OCI-M2 (cell line): ENCODE results near the gene ANKFY1.

Experiments used
- DNase-seq: peaks from one replicate; lab custom pipeline; 2025; ENCODE audit not compliant: unreplicated experiment; lab: John Stamatoyannopoulos, UW

The ANKFY1 gene

GRCh38 chr17:4182043-4182442, 81.7 kb downstream of the ANKFY1 start:
- DNase-seq, result no peak

GRCh38 chr17:4180791-4181190, 83.0 kb downstream of the ANKFY1 start:
- no peak for DNase-seq

- DNase-seq, result no peak
Observed at GRCh38 chr17:4179071-4179470, 84.7 kb downstream of the ANKFY1 start.

GRCh38 chr17:4178651-4179050, 85.1 kb downstream of the ANKFY1 start:
- DNase-seq, result no peak

DNA sequence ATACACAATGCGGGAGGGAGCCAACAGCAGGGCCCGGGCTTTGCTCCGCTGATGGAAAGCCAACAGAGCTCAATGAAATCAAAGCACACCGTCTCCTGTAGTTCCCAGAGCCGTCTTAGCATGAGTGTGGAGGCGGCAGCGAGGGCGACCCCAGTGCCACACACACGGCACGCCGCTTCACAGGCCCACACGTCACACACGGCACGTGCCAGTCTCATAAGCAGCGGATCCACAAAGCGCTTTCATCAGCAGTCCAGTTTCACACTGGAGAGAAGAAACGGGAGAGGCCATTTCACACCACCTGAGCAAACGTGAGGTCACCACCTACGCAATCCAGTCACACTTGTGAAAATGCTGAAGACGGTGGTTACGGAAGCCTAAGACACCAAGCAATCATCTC, 86.0 kb downstream of the ANKFY1 start:
- no peak for DNase-seq

DNA sequence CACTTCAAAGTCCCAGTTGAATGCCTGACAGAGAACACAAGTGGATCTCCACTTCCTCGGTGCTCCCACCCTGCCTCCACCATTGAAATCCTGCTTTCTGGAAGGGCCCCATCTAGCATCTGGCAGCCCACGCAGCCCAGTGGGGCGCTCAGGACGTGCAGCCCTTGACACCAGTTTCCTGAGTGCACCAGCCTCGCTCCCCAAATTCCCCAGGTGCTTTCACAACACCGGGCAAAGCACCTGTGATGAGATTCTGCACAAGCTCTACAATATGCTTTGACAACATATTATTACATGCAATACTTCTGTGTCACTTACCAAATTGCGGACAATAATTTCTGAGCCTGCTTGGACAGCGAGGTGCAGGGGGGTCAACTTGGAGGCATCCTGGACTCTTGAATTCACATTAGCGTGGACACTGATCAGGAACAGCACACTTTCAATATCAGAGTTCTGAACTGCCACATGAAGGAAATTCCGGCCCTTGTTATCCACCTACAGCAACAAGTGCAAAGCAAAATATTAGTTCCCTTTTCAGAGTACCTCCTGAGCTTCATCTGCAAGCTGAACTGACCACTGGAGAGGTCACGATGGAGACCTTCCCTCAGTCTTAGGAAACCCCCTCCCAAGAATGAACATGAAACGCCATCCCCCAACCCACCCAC, 86.8 kb downstream of the ANKFY1 start:
- DNase-seq, result no peak

- no peak for DNase-seq
Observed at GRCh38 chr17:4175921-4176807, 87.6 kb downstream of the ANKFY1 start.

- DNase-seq, result no peak
Observed at GRCh38 chr17:4174556-4174955, 89.2 kb downstream of the ANKFY1 start.

DNA sequence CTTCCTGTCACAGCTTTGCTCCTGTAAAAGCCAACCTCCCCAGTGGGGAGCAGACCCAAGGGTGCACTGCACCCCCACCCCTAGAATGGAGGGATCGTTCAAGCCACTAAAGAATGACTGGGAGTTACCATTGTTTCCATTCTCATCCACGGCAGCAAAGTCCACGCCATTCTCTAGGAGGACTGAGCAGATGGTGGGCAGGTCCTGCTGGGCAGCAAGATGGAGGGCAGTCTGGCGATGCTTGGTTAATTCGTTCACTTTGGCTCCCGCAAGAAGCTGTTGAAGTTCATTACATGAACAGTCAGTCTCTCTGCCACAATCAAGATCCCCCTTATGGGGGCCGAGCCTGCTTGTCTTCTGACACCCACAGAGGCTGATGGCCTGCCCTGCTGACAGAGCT, 90.0 kb downstream of the ANKFY1 start:
- DNase-seq, result no peak

DNA sequence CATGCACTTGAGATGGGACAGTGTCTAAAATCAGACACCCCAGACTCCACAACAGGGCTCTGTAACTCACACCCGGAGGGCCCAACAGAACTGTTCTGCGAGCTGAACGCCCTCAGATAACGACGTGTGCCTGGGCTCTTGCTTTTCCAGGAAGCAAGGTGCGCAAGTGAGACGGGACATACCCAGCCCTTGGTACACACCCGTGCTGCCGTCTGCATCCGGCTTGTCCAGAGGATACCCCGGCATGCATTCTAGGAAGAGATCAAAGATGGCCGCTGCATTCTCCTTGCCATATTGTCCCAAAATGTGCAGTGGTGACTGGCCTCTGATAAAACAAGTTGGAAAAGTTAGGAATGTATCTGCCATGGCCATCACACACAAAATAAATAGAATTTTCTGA, 91.4 kb downstream of the ANKFY1 start:
- DNase-seq, result no peak

GRCh38 chr17:4170639-4171280, 93.0 kb downstream of the ANKFY1 start:
- DNase-seq, result no peak

DNA sequence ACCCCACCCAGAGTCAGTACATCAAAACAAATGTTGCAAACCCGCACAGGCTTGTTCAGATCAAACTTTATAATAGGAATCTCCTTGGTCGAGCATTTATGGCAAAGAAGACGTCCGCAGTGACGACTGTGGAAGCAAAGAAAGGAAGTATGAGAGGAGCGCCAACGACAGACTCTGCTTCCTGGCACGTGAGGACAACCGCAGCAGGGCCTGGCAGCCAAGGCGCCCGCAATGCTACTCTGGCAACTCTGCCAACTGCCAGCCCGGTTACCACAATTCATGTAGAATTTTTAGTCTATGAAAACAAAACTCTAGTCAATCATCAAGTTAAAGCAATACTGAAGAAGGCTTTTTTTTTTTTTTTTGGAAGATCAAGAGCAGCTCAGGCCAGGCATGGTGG, 96.0 kb downstream of the ANKFY1 start:
- no peak for DNase-seq

DNA sequence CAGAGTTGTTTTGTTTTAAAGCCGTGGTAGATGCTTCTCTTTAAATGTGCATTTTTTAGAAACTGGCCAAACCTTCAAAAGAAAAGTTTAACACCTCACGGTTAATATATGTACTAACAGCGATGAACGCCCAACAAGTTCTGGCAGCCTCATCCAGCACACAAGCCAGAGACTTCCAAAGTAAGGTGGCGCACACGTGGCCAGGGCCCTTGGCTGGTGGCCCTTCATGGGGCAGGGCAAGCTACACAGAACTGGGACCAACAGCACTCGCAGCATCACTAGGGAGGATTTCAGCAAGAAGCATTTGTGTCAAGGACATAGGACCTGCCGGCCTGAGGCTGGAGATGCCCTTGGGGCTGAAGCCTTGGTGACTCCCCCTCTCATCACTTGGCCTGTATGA, 97.4 kb downstream of the ANKFY1 start:
- DNase-seq, result no peak

- no peak for DNase-seq
Observed at GRCh38 chr17:4165301-4166010, 98.3 kb downstream of the ANKFY1 start.

GRCh38 chr17:4163951-4164350, 99.8 kb downstream of the ANKFY1 start:
- no peak for DNase-seq

DNA sequence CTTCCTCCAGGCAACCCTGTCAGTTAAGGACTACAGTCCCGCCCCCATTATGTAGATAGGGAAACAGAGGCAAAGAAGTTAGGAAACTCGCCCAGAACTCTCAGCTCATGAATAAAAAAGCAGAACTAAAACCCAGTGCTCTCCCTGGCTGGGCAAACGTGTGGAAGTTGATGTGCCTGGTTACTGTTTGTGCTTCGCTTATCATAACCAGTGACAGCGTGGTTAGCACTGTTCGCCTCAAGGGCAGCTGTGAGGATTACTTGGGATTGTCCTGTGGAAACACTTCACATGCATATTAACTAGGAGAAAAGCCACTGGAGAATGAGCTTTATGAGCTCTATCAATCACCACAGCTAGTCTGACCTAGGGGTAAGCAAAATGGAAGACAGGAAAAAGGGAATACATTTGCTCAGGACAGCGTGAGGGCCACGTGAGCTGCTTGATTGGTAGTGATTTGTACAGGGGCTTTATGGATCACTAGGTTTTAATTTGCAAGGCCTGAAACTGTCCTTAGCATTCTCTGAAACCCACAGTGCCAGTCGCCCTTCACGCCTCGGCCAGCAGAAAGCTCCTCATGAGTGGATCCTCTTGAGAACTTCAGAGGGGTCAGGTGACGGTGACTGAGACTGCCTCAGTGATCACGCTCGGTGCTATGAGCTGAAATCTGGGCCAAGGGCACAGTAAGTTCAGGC, 100.9 kb downstream of the ANKFY1 start:
- DNase-seq, result no peak

DNA sequence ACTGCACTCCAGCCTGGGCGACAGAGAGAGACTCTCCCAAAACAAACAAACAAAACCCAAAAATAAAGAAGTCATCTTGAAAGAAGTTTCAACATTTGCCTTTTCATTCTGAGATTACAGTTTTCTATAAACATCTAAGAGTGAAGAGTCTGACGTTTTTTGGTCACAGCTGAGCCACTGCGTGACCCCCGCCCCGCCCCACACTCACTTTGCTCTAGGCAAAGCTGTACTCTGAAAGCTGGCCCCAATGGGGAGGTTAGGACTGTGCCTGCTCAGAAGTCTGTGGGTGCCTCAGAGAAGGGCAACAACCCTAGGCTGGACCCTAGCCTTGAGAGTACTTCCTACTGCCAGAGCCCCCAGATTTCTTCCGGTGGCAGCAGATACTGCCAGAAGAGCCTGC, 101.5 kb downstream of the ANKFY1 start:
- no peak for DNase-seq

DNA sequence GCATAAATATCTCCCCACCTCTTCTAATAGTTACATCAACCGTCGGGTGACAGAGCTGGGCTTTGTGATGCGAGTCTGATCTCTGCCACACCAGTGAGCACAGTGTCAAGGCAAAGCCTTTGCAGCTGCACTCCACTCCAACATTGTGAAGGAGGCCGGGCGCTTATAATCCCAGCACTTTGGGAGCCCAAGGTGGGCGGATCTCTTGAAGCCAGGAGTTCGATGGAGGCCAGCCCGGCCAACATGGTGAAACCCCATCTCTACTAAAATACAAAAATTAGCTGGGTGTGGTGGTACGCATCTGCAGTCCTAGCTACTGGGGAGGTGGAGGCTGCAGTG, 101.8 kb downstream of the ANKFY1 start:
- DNase-seq, result no peak

- no peak for DNase-seq
Observed at GRCh38 chr17:4161192-4161966, 102.4 kb downstream of the ANKFY1 start.

- DNase-seq, result no peak
Observed at GRCh38 chr17:4160294-4160859, 103.4 kb downstream of the ANKFY1 start.
